MV-4-11 (cell line): ENCODE data around the gene RHEX.
A peak's percentile ranks its signal among the peaks of the same experiment; 100 is the strongest.
"Not testable (repeated sequence)": the region's sequence is repeated elsewhere in the genome, so short reads cannot be mapped to it uniquely, and the experiment has no call there.

Source experiments
- DNase-seq: peaks from one replicate; lab custom pipeline; 2025; lab: John Stamatoyannopoulos, UW

RHEX gene

DNA sequence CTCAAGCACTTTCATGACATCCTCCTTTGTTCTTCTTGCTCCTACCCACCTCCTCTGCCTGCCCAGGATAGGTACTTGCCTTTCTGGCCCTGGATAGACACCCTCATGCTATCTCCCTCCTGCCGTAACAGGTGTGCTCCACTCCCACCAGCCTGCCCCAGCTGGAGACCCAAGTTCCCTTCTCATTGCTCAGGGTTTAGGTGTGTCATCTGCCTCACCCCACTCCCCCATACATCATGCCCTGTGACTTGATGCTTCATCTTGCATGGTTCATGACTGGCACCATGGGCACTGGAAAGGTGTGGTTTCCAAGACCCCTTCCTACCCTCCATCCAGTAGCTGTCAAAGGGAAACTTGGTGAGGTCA is 5.9 kb downstream of the RHEX start:
- DNase-seq = no peak

DNA sequence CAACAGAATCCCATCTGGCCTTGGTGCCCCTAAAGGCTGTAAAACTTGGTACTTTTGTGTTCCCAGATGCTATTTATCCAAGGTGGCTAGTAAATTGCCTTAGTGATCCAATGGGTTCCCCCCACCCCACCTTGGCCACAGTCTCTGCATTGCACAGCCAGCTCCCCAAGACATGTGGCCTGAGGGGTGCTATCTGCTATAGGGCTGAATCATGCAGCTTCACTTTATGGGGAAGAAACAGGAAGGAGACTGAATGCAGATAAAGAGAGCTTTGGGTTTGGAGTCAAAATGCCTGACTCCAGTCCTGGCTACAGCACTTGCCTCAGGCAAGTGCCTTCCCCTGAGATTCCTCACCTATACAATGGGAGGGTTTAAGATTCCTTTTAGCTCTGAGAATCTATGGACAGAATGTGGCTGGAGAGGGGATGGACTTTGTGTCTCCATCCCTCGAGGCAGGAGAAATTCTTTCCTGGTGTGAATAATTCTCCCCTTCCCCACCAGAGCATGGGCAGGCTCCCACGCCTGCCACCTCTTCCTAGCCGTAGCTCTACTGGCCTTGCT is 6.5 kb downstream of the RHEX start:
- no peak for DNase-seq

DNA sequence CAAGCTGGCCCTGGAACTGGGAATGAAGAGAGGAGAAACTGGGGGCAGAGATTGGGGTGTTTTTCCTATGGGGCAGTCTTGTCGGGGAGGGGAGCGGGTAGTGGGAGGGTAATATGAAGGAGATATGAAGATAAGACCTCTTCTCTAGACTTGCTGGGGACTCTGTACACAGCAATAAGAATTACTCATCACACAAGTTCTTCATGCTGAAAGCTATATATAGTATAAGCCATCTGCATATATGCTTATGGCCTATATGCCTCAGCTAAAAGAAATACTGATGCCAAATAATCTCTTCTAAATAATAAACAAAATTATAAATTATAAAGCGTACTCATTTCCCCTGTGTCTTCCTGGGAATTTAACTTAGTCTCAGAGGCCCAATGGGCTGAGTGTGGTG is 7.9 kb downstream of the RHEX start:
- no peak for DNase-seq

DNA sequence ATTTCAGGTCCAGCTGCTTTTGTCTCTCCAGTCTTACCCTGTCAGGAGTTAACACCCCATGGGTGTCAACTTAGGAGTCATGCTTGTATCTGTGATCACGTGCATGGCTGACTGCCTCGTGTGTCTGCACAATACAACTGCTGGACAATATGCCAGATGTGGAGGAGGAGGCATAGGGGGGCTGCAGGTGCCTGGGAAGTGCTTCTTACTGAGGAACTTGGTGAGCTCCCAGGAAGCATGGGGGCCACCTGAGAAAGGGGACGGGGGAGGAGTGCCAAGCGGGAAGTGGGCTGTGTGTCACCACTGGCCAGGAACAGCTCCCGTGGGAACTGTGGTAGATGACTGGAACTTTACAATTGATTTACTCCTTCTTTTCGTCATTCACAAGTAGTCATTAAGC is 9.5 kb downstream of the RHEX start:
- no peak for DNase-seq

DNA sequence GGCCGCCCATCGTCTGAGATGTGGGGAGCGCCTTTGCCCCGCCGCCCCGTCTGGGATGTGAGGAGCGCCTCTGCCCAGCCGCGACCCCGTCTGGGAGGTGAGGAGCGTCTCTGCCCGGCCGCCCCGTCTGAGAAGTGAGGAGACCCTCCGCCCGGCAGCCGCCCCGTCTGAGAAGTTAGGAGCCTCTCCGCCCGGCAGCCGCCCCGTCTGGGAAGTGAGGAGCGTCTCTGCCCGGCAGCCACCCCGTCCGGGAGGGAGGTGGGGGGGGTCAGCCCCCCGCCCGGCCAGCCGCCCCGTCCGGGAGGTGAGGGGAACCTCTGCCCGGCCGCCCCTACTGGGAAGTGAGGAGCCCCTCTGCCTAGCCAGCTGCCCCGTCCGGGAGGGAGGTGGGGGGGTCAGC is 11.0 kb downstream of the RHEX start:
- DNase-seq = not testable (repeated sequence)

DNA sequence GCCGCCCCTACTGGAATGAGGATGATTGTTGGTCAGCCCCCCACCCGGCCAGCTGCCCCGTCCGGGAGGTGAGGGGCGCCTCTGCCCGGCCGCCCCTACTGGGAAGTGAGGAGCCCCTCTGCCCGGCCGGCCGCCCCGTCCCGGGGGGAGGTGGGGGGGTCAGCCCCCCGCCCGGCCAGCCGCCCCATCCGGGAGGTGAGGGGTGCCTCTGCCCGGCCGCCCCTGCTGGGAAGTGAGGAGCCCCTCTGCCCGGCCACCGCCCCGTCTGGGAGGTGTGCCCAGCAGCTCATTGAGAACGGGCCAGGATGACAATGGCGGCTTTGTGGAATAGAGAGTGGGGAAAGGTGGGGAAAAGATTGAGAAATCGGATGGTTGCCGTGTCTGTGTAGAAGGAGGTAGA is 11.5 kb downstream of the RHEX start:
- DNase-seq = not testable (repeated sequence)

DNA sequence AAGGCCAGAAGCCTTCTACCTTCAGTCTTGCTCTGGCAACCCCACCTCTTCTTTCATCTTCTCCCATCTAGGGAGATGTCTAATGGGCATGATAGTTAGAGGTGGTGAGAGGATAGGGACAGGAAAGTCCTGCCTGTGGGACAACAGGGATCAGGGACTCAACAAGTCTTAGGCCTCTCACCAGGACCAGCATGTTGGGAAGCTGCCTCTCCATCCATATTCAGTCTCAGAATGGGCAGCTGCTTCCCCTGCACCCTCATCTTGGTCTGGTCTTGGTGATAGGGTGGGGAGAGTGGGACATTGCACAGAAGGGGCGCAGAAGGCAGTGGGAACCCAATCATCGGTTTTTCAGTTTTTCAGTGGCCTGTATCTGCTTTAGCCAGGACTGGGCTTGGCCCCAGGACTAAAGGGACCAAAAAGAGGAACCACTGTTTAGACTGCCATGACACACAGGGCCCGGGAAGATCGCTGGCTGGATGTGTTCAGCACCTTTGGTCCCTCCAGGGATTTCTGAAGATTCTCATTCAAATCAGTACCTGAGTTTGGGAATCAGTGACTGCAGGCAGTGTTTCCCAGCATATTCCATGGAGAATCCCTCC is 12.7 kb downstream of the RHEX start:
- DNase-seq = peak; percentile 14

DNA sequence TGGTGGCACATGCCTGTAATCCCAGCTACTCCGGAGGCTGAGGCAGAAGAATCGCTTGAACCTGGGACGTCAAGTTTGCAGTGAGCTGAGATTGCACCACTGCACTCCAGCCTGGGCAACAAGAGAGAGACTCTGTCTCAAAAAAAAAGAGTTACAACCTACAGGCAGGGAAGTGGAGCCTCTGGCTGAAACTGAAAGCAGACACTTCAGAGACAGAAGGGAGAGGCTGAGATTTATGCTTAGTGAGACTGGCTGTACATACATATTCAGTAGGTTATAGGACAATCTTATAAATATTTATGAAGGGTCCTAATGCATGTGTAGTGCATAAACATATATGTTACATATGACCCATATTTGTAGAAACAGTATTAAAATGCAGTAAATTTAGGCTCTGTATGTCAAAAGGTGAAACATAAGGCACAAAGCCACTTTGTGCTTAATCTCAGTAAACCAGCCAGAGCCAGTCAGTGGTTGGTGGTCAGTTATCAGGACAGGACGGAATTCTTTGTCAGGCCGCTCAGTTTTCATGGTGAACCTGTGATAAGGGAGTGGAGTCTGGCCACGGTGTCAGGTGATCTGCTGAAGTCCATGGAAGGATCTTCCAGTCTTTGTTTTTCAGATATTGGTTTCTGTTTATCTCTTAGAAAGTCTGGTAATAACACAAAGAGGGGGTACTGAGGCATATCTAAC is 13.7 kb downstream of the RHEX start:
- DNase-seq = peak; percentile 59

DNA sequence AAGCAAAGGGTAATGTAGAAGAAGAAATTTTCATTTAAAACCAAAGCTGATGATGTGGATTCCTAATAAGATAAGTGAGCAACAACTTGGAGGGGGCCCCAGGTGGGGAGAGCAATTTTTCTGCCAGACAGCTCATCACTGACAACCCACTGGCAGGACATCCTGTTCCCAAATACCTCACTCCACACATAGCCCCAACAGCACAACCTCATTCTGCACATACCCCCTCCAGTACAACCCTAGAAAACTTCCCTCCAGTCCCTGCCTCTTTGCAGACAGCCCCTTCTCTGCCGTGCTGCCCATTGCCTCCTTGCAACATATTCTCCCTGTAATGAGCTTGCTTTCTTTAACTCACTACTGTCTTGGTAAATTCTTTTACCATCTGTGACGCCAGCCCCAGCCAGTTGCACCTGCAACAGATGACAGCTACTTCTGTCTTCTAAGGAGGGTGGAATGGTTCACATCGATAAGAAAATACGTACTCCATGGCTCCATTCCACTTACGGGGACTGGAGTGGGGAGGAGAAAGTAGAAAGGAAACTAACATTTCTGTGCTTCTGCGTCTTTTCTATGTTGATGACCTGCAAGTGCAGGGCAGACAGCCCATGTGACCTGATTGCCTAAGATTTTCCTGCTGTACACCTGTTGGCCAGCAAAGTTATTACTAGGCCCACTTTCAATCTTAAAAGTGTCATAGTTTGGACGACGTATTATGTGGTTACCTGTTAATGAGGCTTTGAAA is 14.7 kb downstream of the RHEX start:
- no peak for DNase-seq

DNA sequence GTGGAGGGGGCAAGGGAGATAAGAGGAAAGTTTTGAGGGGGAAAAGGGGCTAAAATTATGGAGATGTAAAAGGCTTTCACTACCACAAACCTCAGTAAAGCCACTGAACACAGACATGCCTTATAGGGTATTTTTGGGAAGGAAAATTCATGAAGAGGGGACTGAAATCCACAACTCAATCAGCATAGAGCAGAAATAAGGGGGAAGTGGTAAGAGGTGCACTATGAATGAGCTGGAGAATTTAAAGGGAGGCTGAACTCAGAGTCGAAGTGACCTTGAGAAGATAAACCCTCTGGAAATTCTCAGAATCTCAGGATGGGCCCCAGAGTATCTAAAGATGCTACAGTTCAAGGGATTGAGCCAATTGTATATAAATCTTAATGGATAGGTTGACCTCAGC is 15.3 kb downstream of the RHEX start:
- DNase-seq = no peak

DNA sequence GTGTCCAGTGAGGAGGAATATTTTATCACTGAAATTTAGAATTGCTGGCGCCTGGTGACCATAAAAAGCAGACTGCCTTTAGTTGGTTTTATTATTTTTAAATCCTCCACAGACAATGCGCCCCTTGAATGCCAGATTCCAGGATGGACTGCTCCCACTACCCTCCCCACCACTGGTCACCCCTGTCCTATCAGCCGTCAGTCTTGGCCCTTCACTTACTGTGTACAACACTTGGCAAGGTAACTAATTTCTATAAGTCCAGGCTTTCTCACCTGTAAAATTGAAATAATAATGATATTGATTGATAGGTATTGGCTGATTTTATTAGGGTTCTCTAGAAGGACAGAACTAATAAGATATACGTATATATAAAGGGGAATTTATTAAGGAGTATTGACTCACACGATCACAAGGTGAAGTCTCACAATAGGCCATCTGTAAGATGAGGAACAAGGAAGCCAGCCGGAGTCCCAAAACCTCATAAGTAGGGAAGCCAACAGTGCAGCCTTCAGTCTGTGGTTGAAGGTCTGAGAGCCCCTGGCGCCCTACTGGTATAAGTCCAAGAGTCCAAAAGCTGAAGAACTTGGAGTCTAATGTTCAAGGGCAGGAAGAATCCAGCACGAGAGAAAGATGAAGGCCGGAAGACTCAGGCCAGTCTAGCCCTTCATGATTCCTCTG is 17.8 kb downstream of the RHEX start:
- peak; percentile 42 for DNase-seq

DNA sequence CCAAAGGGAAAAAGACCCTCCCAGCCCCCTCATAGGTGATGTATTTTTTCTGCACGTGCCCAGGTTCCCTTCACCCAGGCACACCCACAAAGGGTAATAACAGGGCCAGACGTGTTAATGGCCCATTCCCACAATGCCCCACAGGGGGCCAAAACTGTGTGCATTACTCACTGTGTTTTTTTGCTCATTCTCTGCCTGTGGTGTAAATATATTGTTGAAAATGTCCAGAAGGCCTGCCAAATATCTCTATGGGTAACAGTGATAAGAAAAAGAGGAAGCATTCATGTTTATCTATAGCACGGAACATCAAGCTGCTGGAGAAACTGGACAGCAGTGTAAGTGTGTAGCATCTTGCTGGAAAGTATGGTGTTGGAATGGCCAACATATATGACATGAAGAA is 21.9 kb downstream of the RHEX start:
- peak; percentile 81 for DNase-seq

DNA sequence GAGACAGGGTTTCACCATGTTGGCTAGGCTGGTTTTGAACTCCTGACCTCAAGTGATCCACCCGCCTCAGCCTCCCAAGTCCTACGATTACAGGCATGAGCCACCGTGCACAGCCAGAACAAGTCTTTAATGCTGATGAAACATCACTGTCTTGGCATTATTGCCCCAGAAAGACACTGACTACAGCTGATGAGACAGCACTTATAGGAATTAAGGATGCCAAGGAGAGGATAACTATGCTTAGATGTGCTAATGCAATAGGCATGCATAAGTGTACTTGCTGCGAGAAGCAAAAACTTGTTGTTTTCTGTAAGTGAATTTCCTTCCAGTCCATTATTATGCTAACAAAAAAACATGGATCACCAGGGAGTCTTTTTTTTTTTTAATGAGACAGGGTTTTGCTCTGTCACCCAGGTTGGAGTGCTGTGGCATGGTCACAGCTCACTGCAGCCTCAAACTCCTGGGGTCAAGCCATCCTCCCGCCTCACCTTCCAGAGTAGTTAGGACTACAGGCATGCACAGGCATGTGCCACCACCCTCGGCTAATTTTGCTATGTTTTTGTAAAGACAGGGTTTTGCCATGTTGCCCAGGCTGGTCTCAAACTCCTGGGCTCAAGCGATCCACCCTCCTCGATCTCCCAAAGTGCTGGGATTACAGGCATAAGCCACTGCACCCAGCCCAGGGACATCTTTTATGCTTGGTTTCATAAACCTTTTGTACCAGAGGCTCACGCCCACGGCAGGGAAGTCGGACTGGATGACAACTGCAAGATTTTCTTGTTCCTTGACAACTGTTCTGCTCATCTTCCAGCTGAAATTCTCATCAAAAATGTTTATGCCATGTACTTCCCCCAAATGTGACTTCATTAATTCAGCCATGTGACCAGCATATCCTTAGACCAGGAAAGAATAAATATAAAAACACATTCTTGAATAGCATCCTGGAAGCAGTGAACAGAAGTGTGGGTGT is 23.1 kb downstream of the RHEX start:
- DNase-seq = peak; percentile 10

DNA sequence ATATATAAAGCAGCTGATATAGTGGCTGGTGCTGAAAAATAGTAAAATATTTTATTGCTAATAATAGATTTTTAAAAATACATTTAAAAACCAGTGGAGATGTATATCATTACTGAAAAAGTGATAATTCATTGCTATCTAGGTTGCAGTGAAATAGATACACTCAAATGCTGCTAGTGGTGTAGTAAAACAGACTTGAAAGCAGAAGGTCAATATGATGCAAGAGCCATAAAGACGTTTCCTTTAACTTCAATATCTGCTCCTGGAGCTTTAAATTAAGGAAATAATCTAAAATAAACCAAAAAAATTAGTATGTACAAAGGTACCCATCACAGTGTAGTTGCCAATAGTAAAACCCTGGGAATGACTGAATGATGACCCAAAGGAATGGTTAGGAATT is 26.2 kb downstream of the RHEX start:
- peak; percentile 64 for DNase-seq

DNA sequence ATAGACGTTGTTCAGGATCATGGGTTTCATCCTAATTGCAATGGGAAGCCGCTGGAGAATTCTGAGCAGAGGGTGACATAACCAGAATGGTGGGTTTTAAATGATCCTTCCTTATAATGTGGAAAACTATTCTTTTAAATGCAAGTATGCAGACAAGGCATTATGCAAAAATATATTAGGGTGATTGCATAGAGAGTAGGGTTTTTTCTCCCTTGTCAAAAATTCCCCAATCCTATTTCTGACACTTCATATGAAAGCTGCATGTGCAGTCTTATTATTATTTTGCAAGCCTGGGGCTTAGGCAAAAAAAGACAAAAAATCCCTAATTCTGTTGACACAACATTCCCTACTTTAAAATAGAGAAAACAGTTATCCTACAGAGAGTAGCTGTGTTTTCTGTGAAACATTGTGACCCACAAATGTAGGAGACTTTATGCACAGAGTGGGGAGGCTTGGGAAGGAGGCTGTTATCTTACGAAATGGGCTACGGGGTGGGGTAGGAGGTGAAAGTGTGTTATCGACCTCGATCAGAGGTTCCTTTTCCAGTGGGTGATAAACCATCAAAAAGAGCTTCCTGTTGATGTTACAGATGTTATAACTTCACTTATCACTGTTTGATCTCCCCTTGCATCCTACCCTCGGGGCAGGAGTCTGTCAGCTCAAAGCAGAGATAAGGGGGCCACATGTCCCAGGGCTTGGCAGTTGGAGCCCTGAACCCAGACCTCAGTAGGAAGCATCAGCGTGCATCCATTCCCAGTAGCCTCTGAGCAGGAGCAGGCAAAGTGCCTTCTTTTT is 27.2 kb downstream of the RHEX start:
- no peak for DNase-seq

DNA sequence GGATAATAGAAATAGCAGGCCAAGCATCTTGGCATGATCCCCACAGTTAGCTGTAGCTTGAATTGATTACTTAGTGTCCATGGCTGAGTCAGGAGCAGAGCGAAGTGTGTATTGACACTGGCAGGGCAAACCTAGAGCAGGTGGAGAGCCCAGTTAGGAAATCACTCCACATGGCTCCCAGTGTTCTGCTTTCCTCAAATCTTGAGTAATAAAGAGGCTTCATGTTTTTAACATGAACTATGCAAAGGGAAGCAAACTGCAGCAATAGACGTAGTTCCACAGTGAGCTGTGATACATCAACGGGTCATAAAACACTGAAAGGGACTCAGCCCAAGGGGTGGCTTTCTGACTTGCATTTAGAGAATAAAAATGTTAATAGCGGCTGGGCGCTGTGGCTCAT is 28.9 kb downstream of the RHEX start:
- DNase-seq = peak; percentile 47

DNA sequence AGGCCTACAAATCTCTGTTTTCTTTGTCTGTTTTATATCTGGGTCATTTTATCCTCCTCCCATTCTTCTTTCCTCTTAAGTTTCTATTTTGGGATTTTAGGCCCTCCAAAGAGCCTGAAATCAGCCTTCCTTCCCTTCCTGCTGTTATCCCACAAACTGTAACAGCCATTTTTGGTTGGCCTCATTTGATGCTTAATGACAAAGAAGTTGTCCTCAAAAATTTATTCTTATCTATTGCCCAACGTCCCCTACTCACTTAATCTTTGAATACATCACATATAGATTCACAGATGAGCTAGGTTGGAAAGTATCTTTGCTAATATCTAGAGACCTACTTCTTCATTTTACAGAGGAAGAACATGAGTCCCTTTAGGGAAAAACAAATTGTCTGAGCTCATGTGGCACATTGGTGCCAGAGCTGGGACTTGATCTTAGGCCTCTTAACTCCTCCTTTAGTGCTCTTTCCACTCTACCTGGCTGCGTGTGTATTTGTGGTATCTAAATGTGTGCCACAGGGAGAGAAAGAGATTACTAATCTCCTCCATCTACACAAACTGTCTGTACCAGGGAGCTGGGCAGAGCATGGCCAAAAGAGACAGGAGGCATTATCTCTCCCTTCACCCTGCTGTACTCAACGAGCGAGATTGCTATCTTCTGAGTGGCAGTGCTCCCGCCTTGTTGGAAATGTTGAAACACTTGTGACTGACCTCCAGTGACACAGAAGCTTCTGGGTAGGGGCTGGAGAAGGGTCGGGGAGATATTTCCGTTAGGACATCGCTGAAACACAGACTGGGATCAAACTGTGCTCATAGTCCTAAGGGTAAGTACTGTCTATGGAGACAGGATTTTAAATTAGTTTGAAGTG is 30.1 kb downstream of the RHEX start:
- peak; percentile 39 for DNase-seq

DNA sequence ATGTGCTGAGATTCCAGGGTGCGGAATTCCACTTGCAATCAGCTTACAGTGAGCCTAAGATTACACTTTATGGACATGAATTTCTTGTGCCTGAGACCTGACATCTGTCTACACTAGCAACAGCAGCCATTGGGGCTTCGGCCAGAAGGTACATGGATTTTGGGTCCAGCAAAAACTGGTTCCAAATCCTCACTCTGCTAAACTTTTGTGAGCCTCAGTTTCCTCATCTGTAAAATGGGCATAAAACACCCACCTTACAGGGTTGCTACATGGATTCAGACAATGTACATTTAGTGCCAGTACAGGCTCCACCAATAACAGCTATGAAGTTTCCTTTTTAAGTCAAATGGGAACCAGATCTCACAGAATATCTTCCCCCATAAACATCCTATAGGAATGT is 30.8 kb downstream of the RHEX start:
- no peak for DNase-seq

DNA sequence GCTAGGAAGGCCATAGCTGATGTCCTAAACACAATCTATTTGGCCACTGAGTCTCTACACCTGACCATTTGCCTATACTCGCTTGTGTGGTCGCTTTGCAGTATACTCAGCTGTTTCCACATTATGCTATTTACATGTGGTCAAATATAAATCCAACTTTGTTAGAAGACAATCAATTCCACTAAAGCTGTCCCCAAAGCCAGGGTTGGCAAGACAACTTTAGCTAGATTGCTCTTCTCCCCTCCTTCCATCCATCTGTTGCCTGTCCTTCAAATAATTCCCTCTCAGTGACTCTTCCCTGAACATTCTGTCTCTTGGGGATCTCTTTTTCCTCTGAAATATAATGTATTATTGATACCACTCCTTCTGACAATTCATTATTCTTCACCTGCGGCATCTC is 34.1 kb downstream of the RHEX start:
- DNase-seq = no peak

DNA sequence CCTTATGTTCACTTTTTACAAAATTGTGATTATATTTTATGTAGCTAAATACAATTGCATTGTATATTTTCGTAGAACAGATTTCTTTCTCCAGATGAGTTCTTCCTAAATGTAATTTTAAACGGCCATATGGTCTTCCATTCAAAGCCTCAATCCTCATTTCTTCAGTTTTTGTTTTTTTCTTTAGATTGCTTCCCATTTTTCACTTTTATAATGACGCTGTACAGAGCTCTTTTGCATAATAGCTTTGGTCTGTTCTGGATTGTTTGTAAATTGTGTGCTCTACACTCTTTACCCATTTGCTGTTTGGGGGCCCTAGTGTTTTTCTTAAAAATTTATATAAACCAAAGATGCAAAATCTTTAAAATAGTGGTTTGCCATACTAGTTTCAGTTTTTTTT is 36.4 kb downstream of the RHEX start:
- peak; percentile 20 for DNase-seq
